A549 (cell line): Measurements from ENCODE around the gene NIT2.

ENCODE experiments used
- CHD2 ChIP-seq: fragments of 150-350 bp; IDR thresholded peaks from 2 replicates; pipeline ENCODE4 v1.6.1; 2014; ENCODE audit warnings: low read length; ENCODE audit not compliant: partially characterized antibody
- CTCF ChIP-seq: fragments of >200 bp; sonication (Bioruptor Twin); formaldehyde crosslinking; IDR thresholded peaks from 3 replicates; pipeline ENCODE4 v1.5.1; 2016
- EP300 ChIP-seq, 2 experiments: fragments of >200 bp; sonication (Bioruptor Twin); formaldehyde crosslinking; IDR thresholded peaks; 2 replicates in 1 of 2; 3 replicates in 1 of 2; pipeline ENCODE4 v1.6.1; 2016 to 2017
- POLR2A ChIP-seq: IDR thresholded peaks from 2 replicates; pipeline ENCODE4 v1.6.1; 2012; ENCODE audit warnings: mild to moderate bottlenecking, low read length

- TF ChIP-seq CHD2: no peak
- TF ChIP-seq CTCF: no peak
- TF ChIP-seq POLR2A: no peak
- TF ChIP-seq EP300 (IDR thresholded peaks at IDR 0.05): no peak
Observed at GRCh38 chr3:100358413-100358812, 23.9 kb downstream of the NIT2 start.
